ENCODE data around the gene ACSL6.

Gene ACSL6

DNA sequence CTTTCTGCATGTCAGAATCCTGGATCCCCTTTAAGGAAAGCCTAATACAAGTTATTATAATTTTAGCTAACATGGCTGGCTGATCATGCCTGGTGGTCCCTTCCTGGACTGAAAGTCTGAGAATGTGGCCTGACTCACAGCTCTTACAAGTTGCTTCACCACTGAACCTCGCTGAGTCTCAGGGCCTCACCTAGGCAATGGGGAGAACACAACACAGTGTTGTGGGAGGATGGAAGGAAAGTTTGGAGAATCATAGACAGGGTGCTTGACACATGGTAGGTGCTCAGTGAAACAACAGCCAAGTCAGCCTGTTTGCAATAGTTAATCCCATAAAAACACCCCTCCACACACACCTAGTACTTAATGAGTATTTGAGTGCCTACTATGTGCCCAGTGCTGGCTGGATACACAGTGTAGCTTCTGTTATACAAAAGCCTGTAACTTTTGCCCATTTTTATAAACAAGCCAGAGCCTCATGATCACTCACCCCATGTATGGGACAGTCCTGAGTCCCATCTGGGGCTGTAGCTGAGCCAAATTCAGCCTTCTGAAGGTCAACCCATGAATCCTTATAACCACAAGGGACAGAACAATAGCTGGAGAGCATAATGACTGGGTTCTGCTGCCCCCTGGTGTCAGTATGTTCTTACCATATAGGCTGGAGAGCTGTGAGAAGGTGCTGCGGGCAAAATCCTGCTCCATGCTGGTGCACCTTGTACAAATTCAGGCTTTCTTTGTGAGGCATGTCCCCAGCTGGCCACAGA is 3.9 kb downstream of the ACSL6 start:
- H3K27me3 ChIP-seq (ENCODE audit: control insufficient read depth in 1 of 2, insufficient read depth in 2 of 2, low read length in 2 of 2) = peaks cover 5 to 9% of the 10 kb centered on the region in 2 donors
- H3K9me3 ChIP-seq (ENCODE audit: control insufficient read depth in 1 of 2, low read length in 2 of 2) = no peaks in the 10 kb centered on the region
- no peaks in the 10 kb centered on the region for H3K36me3 ChIP-seq (ENCODE audit: control insufficient read depth in 1 of 2, insufficient read depth in 2 of 2, low read length in 2 of 2)
- H3K4me1 ChIP-seq (ENCODE audit: control insufficient read depth in 1 of 2, insufficient read depth in 2 of 2, low read length in 2 of 2) = peaks cover 13 to 24% of the 10 kb centered on the region in 2 donors
- no peak overlapping the region for H3K4me3 ChIP-seq (ENCODE audit: low read depth in 1 of 2, low read length in 2 of 2)
- no peak overlapping the region for H3K27ac ChIP-seq (ENCODE audit: low read depth, low read length)
- H3K9ac ChIP-seq (ENCODE audit: low read depth in 1 of 2, low read length in 2 of 2) = no peak overlapping the region

DNA sequence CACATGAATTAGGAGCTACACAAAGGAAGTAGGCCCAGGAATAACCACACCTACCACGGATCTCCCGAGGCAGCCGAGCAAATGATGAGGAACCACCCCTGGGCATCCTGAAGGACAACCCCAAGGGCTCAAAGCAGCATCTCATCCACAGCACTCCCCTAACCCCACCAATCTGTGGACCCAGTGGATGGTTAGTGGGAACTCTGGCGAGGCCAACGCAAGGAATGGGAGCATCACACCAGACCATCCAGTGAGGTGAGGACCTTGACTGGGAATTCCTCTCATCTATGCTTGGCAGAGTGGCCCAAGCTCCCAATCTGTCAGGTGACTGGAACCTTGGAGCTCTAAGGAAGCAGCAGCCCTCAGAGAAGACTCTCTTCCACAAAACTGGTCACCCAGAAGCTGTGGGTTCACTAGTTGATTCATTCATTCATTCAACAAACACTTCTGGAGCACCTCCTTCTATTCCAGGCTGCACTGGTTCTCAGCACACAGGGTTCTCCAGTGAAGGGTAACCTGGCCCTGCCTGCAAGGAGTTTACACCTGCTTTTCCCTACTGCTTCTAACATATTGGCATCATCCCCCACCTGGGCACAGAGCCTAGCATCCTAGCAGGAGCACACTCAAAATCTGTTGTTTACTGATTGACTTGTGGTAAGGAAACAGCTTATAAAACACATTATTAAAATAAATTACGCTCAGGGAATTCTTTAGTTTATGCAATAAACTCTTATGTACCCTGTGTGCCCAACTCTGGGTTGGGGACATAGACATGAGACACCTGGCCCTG is 4.9 kb downstream of the ACSL6 start:
- Histone ChIP-seq H3K4me3 (ENCODE audit: low read depth in 1 of 2, low read length in 2 of 2) (no peak overlapping the region), H3K4me1 (ENCODE audit: control insufficient read depth in 1 of 2, insufficient read depth in 2 of 2, low read length in 2 of 2) (peaks cover 22 to 25% of the 10 kb centered on the region in 2 donors), H3K27ac (ENCODE audit: low read depth, low read length) (no peak overlapping the region), H3K36me3 (ENCODE audit: control insufficient read depth in 1 of 2, insufficient read depth in 2 of 2, low read length in 2 of 2) (no peaks in the 10 kb centered on the region), H3K9ac (ENCODE audit: low read depth in 1 of 2, low read length in 2 of 2) (no peak overlapping the region), H3K9me3 (ENCODE audit: control insufficient read depth in 1 of 2, low read length in 2 of 2) (no peaks in the 10 kb centered on the region), H3K27me3 (ENCODE audit: control insufficient read depth in 1 of 2, insufficient read depth in 2 of 2, low read length in 2 of 2) (peaks cover 2 to 5% of the 10 kb centered on the region in 2 donors)

DNA sequence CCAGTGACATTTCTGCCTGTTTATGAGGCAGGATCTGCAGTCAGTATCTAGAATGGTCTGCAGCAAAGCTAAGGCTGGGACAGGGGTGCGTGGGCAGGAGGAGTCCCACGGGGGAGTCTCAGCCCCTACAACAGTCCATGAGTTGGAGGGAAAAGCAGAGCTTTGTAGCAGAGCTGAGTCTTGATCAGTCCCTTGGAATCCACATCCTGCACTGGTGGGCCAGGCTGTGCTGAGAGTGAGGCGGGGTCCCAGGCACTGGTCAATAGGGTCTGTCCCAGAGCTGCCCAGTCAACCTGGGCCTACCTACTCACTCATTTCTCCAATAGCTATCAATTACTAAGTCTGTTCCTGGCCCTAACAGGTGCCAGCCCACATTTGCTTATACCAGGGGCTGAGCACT is 5.9 kb downstream of the ACSL6 start:
- Histone ChIP-seq H3K36me3 (ENCODE audit: control insufficient read depth in 1 of 2, insufficient read depth in 2 of 2, low read length in 2 of 2) (no peaks in the 10 kb centered on the region), H3K4me3 (ENCODE audit: low read depth in 1 of 2, low read length in 2 of 2) (no peak overlapping the region), H3K9me3 (ENCODE audit: control insufficient read depth in 1 of 2, low read length in 2 of 2) (no peaks in the 10 kb centered on the region), H3K9ac (ENCODE audit: low read depth in 1 of 2, low read length in 2 of 2) (no peak overlapping the region), H3K4me1 (ENCODE audit: control insufficient read depth in 1 of 2, insufficient read depth in 2 of 2, low read length in 2 of 2) (peaks cover 22 to 24% of the 10 kb centered on the region in 2 donors), H3K27me3 (ENCODE audit: control insufficient read depth in 1 of 2, insufficient read depth in 2 of 2, low read length in 2 of 2) (peaks cover 2 to 5% of the 10 kb centered on the region in 2 donors), H3K27ac (ENCODE audit: low read depth, low read length) (no peak overlapping the region)

DNA sequence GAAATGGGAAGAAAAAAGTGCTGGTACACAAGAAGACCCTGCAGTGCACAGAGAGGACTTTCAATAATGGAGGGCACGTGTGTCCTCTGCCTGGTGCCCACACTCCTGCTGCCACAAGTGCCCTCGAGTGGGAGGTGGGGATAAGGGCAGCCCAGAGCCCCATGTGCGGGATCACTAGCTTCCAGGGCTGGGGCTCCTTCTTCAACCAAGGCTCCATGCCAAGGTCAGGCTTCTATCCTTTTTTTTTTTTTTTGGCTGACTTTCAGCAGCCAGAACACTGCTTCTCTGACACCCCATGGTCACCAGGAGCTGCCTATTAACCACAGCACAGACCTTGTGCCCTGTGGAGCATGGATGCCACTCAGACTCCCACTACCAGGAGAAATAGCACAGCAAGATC is 7.5 kb downstream of the ACSL6 start:
- Histone ChIP-seq H3K27ac (ENCODE audit: low read depth, low read length) (no peak overlapping the region), H3K36me3 (ENCODE audit: control insufficient read depth in 1 of 2, insufficient read depth in 2 of 2, low read length in 2 of 2) (no peaks in the 10 kb centered on the region), H3K9ac (ENCODE audit: low read depth in 1 of 2, low read length in 2 of 2) (no peak overlapping the region), H3K9me3 (ENCODE audit: control insufficient read depth in 1 of 2, low read length in 2 of 2) (no peaks in the 10 kb centered on the region), H3K27me3 (ENCODE audit: control insufficient read depth in 1 of 2, insufficient read depth in 2 of 2, low read length in 2 of 2) (no peaks in the 10 kb centered on the region), H3K4me1 (ENCODE audit: control insufficient read depth in 1 of 2, insufficient read depth in 2 of 2, low read length in 2 of 2) (peaks cover 28 to 32% of the 10 kb centered on the region in 2 donors), H3K4me3 (ENCODE audit: low read depth in 1 of 2, low read length in 2 of 2) (no peak overlapping the region)

DNA sequence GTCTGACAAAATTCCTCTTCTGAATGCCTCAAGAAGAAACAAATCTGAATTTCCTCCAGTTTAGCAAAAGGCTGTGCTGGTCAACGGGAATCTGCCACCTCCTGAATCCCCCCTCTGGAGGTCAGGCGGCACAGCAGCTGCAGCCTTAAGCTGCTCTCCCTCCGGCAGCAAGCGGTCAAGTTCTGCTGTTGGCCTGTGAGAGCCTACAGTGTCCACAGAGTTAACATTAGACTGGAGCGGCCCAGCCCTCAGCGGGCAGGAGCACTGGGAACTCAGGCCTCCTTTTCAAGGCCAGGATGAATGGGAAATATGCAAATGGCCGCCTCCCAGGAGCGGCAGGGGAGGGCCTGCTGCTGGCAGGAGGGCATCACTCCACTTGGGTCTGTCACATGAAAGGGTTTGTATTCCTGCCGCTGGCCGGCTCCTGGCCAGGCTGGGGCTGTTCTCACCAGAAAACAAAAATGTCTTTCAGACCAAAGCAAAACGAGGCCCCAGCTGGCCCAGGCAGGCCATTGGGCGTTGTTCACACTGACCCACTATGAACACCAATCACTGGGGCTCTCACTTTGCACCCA is 8.2 kb downstream of the ACSL6 start:
- peaks cover 32 to 38% of the 10 kb centered on the region in 2 donors for H3K4me1 ChIP-seq (ENCODE audit: control insufficient read depth in 1 of 2, insufficient read depth in 2 of 2, low read length in 2 of 2)
- no peaks in the 10 kb centered on the region for H3K36me3 ChIP-seq (ENCODE audit: control insufficient read depth in 1 of 2, insufficient read depth in 2 of 2, low read length in 2 of 2)
- no peaks in the 10 kb centered on the region for H3K27me3 ChIP-seq (ENCODE audit: control insufficient read depth in 1 of 2, insufficient read depth in 2 of 2, low read length in 2 of 2)
- H3K4me3 ChIP-seq (ENCODE audit: low read depth in 1 of 2, low read length in 2 of 2) = no peak overlapping the region
- no peaks in the 10 kb centered on the region for H3K9me3 ChIP-seq (ENCODE audit: control insufficient read depth in 1 of 2, low read length in 2 of 2)
- no peak overlapping the region for H3K27ac ChIP-seq (ENCODE audit: low read depth, low read length)
- no peak overlapping the region for H3K9ac ChIP-seq (ENCODE audit: low read depth in 1 of 2, low read length in 2 of 2)

DNA sequence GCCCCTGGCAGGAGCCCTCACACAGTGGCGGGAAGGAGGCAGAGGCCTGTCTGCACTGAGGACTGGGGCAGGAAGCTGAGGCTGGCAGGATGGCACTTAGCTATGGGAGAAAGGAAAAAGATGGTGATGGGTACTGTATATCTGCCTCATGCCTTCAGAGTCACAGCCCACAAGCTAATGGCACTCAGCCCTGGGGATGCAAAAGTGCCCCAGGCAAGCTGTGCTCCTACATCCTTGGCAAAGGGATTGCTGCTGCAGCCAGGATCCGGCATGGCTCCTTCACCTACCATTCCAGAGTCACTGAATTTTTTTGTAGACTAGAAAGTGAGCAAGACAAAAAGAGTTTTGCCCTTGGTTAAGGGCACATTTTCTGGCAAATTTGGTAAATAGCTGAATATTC is 8.7 kb downstream of the ACSL6 start:
- no peak overlapping the region for H3K9ac ChIP-seq (ENCODE audit: low read depth in 1 of 2, low read length in 2 of 2)
- peaks cover 37 to 43% of the 10 kb centered on the region in 2 donors for H3K4me1 ChIP-seq (ENCODE audit: control insufficient read depth in 1 of 2, insufficient read depth in 2 of 2, low read length in 2 of 2)
- H3K4me3 ChIP-seq (ENCODE audit: low read depth in 1 of 2, low read length in 2 of 2) = no peak overlapping the region
- H3K27ac ChIP-seq (ENCODE audit: low read depth, low read length) = no peak overlapping the region
- H3K9me3 ChIP-seq (ENCODE audit: control insufficient read depth in 1 of 2, low read length in 2 of 2) = no peaks in the 10 kb centered on the region
- H3K27me3 ChIP-seq (ENCODE audit: control insufficient read depth in 1 of 2, insufficient read depth in 2 of 2, low read length in 2 of 2) = no peaks in the 10 kb centered on the region
- no peaks in the 10 kb centered on the region for H3K36me3 ChIP-seq (ENCODE audit: control insufficient read depth in 1 of 2, insufficient read depth in 2 of 2, low read length in 2 of 2)

- Histone ChIP-seq H3K4me1 (ENCODE audit: control insufficient read depth in 1 of 2, insufficient read depth in 2 of 2, low read length in 2 of 2) (peaks cover 46 to 52% of the 10 kb centered on the region in 2 donors), H3K27ac (ENCODE audit: low read depth, low read length) (no peak overlapping the region)
These were observed 9.6 kb downstream of the ACSL6 start for GRCh38 chr5:132001647-132002561.

DNA sequence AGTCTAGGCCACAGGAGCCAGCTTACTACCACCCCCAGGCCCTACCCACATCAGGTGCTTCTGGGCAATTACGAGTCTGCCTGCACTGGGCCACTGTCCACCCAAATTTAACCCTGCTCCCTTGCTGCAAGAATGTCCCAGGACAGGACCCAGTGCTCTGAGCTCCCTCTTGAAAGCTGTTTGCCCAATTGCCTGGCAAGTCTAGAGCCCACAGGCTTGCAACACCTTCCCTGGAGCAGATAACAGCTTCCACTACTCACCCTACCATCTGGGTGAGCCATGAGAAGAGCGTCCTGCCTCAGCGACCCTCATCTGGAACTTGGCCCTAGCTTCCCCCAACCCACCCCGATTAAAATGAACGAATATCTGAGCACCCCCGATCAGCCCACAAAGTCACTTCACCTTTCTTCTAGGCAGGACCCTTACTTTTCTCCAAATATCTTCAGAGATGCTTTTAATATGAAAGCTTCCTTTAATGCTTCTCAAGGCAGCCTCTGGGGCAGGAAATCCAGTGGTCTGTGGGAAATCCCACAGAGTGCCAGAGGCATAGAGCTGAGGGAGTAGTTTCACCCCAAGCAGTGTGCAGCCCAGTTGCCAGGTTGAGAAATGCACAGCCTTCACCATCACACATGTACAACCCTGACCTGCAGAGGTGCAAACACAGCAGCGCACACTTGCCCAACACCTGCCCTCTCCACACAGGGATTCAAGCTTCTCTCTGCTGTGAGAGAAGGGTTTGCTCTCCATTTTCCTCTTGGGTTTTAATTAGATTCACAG is 10.6 kb downstream of the ACSL6 start:
- Histone ChIP-seq H3K27ac (ENCODE audit: low read depth, low read length) (no peak overlapping the region), H3K4me3 (ENCODE audit: low read depth in 1 of 2, low read length in 2 of 2) (no peak overlapping the region), H3K9ac (ENCODE audit: low read depth in 1 of 2, low read length in 2 of 2) (no peak overlapping the region), H3K4me1 (ENCODE audit: control insufficient read depth in 1 of 2, insufficient read depth in 2 of 2, low read length in 2 of 2) (peaks cover 55 to 62% of the 10 kb centered on the region in 2 donors), H3K27me3 (ENCODE audit: control insufficient read depth in 1 of 2, insufficient read depth in 2 of 2, low read length in 2 of 2) (no peaks in the 10 kb centered on the region), H3K9me3 (ENCODE audit: control insufficient read depth in 1 of 2, low read length in 2 of 2) (no peaks in the 10 kb centered on the region), H3K36me3 (ENCODE audit: control insufficient read depth in 1 of 2, insufficient read depth in 2 of 2, low read length in 2 of 2) (no peaks in the 10 kb centered on the region)

More at GRCh38 chr5:132001647-132002561, 9.6 kb downstream of the ACSL6 start:
- H3K9ac ChIP-seq (ENCODE audit: low read depth in 1 of 2, low read length in 2 of 2) = no peak overlapping the region
- no peak overlapping the region for H3K4me3 ChIP-seq (ENCODE audit: low read depth in 1 of 2, low read length in 2 of 2)
- no peaks in the 10 kb centered on the region for H3K36me3 ChIP-seq (ENCODE audit: control insufficient read depth in 1 of 2, insufficient read depth in 2 of 2, low read length in 2 of 2)
- H3K9me3 ChIP-seq (ENCODE audit: control insufficient read depth in 1 of 2, low read length in 2 of 2) = no peaks in the 10 kb centered on the region
- no peaks in the 10 kb centered on the region for H3K27me3 ChIP-seq (ENCODE audit: control insufficient read depth in 1 of 2, insufficient read depth in 2 of 2, low read length in 2 of 2)

DNA sequence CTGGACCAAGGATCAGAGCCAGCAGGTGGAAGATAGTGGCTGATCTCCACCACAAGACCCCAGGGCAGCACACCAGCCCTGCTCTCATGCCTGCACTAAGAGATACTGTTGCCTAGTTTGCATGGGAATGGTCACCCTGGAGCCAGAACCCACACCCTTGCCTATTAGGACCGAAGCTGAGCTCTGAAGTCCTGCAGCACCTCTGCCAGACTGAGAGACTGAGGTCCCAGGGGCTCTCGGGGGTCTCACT is 11.3 kb downstream of the ACSL6 start:
- no peaks in the 10 kb centered on the region for H3K27me3 ChIP-seq (ENCODE audit: control insufficient read depth in 1 of 2, insufficient read depth in 2 of 2, low read length in 2 of 2)
- no peaks in the 10 kb centered on the region for H3K36me3 ChIP-seq (ENCODE audit: control insufficient read depth in 1 of 2, insufficient read depth in 2 of 2, low read length in 2 of 2)
- H3K27ac ChIP-seq (ENCODE audit: low read depth, low read length) = no peak overlapping the region
- H3K9ac ChIP-seq (ENCODE audit: low read depth in 1 of 2, low read length in 2 of 2) = no peak overlapping the region
- H3K4me1 ChIP-seq (ENCODE audit: control insufficient read depth in 1 of 2, insufficient read depth in 2 of 2, low read length in 2 of 2) = peaks cover 61 to 68% of the 10 kb centered on the region in 2 donors
- H3K4me3 ChIP-seq (ENCODE audit: low read depth in 1 of 2, low read length in 2 of 2) = no peak overlapping the region
- no peaks in the 10 kb centered on the region for H3K9me3 ChIP-seq (ENCODE audit: control insufficient read depth in 1 of 2, low read length in 2 of 2)

Data from duodenal mucosa (tissue), 2 donors.